GM18508 (cell line): ENCODE results near the gene VASH1.

Experiments
- ATAC-seq: cut with Tn5 transposase; IDR thresholded peaks from one replicate; pipeline ENCODE4 v1.9.1; 2021; ENCODE audit warnings: moderate number of reproducible peaks; ENCODE audit not compliant: insufficient read depth, unreplicated experiment

VASH1 gene

DNA sequence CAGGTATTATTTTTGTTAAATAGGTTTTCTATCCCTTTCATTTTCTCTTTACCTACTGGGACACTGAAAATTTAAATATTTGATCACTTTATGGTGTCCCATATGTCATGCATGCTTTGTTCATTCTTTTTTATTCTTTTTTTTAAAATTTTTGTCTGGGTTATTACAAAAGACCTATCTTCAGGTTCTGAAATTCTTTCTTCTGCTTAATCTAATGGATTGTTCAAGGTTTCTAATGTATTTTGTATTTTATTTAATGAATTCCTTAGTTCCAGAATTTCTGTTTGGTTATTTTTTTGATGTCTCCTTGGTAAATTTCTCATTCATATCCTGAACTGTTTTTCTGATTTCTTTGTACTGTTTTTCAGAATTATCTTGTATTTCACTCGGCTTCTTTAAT is 20.2 kb upstream of the VASH1 start:
- ATAC-seq = no peak

DNA sequence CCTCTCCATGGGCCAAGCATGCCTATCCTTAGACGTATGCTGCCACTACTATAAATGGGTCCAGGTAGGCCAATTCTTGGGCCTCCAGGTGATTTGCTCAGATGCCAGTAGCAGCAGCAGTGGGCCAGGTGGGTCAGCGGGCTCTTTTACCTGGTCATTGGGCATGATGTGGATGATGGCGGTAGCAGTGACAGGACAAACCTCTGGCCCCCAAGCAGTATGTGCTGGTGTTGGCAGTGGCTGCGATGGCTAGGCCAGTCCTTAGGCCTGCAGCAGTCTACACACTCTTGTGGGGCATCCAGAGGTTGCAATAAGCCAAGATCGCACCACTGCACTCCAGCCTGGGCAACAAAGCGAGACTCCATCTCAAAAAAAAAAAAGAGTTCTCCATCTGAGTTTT is 19.1 kb upstream of the VASH1 start:
- ATAC-seq = no peak

DNA sequence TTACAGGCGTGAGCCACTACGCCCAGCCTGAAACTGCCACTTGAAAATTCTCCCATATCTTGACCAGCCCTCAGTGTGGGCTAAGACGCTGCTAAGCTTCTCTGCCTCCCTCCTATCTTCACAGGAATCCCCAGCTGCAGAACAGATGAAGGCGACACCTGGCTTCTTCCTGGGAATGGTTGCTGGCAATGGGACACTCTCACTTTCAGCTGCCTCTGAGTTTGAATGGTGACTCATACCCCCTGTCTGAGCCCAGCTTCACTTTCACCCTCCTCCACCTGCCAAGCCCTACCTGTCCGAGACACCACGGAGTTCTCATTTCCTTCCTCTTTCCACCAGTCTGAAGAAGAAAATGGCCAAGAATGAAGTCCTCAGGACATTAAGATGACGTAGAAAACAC is 18.3 kb upstream of the VASH1 start:
- no peak for ATAC-seq

DNA sequence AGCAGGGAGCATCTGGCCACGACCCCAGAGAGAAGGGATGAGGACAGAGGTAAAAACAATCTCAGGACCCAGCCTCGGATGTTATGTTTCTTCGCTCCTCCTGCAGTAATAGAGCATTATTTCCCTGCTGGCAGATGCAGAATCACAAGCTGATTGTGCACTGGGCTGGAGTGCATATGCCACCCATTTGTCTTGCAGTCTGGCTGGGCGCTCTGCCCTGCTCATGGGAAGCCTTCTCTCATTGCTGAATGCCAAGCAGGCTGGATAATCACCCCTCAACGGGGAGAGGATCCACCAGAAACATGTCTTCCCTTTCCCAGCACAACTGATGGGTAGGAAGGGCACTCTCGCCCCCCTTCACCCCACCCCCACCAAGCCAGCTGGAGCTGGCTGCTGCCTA is 8.5 kb upstream of the VASH1 start:
- no peak for ATAC-seq

DNA sequence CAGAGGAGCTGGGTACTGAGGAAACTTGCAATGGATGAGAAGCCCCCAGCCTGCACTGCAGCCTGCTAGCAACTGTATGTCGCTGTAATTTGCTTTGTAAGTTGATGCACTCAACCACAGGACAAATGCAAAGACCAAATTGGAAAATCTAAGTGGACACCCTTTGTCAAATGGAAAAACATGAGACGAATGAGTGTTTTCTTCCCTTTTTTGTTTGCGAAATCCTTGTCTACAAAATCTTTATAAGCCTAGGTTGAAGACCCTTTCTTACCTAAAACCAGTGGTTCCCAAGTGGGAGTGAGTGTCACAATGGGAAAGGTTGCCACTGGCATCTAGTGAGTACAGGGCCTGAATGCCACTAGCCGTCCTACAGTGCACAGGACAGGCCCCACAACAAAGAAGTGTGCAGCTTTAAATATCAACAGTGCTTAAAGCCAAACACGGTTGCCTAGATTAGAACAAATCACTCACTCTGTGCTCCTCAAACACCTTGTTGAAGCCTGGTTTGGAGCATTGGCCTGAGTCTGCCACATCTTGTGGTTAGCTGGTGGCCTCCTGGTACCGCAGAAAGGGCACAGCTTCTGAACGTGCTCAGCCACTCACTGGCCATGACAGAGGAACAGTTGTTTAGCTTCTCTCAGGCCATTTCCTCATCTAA is 7.6 kb upstream of the VASH1 start:
- no peak for ATAC-seq

DNA sequence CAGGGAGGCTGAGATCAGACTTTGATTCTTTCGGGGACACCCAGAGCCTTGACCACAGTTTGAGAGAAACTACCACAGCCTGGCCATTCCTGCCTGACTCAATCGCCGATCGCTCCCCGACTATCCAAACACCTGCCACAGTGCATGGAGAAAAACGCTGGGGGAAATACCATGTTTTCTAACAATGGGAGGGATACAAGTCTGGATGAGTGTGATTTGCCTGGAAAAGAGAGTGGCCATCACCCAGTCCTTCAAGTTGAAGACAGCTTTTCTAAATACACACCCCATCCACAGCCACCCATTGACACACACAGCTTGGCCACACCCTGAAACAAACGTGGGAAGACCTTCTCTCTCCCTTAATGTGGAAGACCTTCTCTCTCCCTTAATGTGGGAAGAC is 6.7 kb upstream of the VASH1 start:
- no peak for ATAC-seq

DNA sequence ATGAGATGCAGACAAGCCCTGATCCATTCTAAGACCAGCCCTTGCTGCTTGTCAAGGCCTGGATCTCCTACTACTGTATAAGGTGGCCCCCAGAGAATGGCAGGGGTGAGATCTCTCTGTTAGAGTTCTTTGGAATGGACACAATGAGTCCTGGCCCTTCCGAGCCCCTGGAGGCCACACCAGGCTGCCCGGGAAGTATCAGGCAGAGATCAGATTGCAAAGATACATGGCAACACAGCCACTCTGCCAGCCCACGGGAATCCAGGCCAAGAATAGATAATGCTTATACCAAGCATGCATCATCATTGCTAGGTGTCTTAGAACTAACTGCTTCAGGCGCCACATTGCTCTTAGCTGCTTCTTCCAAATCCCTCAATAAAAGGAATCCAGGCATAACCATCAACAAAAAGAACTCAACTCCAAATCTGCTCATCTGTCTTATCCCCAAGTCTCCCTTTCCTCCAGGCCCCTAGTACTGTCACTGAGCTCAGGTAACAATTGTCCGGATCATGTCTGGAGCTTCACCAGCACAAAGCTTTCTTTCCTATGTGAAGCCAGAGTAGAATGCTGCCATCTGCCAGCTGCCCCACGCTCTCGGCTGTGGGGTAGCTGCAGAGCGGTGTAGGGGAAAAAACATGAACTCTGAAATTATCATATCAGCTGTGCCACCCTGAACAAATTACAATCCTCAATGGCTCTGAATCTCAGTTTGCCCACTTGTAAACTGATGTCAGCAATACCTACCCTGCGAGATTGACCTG is 5.5 kb upstream of the VASH1 start:
- no peak for ATAC-seq

DNA sequence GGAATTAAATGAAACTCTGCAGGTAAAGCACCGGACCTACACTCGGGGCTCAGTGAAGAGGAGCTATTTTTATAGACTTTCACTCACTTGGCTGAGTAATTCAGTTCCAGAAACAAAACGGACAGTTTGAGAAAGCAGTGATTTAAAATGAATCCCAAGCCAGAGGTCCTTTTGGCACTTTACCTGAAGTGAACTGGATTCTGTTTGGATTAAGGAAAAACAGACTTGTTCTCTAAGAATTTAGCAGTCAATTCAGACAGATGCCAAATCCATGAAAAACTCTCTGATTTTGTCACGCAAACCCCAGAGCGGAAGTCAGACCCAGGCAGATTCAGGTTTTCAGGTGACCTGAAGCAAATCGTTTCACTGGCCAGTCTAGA is 4.9 kb upstream of the VASH1 start:
- ATAC-seq = no peak

DNA sequence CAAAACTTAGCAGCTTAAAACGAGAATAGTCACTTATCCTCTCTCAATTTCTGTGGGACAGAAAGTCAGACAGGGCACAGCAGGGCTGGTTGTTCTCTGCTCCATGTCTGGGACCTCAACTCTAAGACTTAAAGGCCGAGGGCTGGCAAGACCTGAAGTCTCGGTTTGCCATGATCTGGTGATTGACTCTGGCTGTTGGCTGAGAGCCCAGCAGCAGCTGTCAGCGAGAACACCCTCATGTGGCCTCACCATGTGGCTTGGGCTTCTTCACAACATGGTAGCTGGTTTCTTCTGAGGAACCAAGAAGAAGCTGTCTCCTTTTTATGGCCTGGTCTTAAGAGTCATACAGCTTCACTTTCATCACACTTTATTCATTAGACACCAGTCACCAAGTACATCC is 1.7 kb upstream of the VASH1 start:
- no peak for ATAC-seq

DNA sequence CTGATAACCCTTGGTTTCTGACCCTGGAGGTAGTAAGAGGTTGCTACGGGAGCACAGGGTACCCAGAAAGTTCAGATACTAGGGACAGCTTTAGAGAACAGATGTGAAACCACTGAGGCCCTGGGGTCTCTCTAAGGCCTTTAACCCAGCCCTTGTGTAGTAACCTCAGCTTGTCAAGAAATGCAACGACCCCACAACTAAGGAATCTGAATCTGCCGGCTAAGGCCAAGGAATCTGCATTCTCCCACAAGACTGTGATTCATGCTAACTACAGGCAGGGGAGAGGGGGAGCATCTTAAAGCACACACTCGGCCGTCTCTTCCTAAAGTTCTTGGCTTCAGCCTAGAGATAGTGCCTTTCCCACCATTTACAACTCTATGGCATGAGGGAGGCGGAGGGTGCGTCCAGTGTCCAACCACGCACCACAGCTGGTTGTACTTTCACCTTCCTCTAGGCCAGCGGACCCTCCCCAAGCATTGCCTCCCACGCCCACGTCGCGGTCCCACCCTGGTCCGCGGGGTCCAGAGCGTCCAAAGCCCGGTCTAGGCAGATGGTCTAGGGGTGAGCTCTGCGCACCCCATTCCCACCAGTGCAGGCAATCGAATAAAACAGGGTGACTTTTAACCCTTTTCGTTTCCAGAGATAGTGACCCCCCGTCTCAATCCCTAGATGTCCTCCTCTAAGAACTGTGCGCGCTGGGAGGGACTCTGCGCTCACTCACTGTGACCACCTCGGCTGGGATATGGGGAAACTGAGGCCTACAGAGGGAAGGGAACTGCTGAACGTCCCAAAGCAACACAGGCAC is 735 bp upstream of the VASH1 start:
- ATAC-seq = no peak

DNA sequence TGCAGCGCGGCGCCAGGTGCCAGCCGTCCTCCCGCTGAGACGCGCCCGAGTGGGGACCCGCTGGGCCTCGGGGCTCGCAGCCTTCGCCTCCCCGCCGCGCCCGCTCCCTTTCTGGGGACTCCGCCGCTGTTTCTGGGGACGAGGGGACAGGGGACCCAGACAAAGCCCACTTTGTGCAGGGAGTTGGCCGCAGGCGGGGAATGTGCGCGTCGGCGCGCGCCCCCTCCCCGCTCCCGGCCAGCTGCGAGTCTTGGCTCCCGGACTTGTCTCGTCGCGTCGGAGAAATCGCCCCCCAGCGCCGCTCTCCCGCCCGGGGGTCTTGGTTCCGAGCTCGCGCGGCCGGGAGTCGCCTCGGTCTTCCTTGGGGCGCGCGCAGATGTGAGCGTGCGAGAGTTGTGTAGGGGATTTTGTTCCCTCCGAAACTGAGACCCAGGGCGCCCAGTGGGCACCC is 717 bp downstream of the VASH1 start:
- ATAC-seq = no peak

DNA sequence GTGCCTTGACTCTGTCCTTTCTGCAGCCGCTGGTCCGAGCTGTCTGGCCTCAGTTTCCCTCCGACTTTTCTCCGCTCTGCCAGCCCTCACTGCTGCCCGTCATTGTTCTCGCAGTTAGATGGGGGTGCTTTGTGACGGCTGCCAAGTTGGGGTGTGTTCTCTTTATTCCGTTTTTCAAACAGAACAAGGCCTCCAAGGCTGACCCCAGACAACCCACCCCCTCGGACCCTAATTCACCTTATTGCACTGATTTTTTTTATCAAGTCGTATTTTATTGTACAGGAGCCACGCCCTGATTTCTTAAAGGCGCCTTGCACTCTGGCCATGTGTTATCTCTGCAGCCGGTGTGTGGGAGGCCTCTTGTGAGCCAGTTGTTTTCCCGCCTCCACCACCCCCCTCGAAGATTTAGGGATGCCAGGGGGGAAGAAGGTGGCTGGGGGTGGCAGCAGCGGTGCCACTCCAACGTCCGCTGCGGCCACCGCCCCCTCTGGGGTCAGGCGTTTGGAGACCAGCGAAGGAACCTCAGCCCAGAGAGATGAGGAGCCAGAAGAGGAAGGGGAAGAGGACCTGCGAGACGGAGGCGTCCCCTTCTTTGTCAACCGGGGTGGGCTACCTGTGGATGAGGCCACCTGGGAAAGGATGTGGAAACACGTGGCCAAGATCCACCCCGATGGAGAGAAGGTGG is 1.3 kb downstream of the VASH1 start:
- no peak for ATAC-seq

DNA sequence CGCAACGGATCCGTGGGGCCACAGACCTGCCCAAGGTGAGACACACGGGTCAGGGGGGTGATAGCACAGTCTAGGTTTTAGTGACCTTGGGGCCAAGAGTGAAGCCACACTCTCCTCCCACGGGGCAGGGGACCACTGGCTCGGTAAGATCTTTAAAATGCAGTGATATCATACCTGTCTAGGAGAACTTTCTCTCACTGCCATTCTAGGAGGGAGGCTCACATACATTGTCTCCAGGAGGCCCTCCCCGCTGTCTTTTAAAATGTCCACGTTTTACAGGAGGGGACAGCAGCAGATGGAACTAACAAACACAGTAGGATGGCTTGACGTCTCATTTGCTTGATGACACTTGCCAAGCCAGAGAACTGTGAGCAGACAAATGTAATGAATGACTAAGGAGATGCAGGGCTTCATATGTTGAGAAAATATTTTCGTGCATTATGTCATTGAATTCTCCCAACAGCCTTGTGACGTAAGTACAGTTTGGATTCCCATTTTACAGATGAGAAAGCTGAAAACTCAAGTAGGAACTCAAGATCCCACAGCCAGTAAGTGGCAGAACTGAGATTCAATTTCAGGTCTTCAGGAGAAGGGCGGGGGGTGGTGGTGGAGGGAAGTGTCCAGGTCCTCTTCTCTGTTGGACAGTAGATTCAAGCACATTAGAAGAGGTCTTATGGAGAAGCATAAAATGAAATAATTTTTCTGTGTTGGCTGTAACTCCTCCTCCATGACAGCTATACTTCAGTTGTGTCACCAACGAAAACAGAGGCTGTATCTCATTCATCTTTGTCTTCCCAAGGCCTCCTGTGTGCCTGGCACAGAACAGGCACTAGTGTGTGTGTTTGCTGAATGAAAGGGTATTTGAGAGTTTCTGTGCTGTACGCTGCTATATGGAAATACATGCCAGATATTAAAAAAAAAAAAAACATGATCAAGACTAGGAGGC is 2.1 kb downstream of the VASH1 start:
- ATAC-seq = no peak

DNA sequence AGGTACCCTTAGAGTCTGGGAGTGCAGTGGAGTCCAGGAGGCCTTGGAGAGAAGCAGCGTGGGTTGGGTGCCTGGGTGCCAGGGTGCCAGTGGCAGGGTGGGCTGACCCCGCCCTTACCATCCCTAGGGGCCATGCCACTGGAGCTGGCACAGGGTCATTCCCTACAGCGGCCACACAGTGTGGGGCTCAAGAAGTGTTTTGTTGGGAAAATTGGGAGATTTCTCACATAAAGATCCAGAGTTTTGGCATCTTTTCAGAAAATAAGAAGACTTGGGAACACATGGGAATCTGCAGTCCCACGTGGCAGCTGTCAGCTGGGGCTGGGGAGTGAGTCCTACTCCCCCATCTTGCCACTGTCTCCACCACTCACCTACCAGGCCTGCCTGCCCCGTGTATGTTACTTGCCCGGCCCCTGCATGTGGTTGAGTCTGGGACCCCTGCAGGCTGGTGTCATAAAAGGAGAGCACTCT is 4.2 kb downstream of the VASH1 start:
- ATAC-seq = no peak

DNA sequence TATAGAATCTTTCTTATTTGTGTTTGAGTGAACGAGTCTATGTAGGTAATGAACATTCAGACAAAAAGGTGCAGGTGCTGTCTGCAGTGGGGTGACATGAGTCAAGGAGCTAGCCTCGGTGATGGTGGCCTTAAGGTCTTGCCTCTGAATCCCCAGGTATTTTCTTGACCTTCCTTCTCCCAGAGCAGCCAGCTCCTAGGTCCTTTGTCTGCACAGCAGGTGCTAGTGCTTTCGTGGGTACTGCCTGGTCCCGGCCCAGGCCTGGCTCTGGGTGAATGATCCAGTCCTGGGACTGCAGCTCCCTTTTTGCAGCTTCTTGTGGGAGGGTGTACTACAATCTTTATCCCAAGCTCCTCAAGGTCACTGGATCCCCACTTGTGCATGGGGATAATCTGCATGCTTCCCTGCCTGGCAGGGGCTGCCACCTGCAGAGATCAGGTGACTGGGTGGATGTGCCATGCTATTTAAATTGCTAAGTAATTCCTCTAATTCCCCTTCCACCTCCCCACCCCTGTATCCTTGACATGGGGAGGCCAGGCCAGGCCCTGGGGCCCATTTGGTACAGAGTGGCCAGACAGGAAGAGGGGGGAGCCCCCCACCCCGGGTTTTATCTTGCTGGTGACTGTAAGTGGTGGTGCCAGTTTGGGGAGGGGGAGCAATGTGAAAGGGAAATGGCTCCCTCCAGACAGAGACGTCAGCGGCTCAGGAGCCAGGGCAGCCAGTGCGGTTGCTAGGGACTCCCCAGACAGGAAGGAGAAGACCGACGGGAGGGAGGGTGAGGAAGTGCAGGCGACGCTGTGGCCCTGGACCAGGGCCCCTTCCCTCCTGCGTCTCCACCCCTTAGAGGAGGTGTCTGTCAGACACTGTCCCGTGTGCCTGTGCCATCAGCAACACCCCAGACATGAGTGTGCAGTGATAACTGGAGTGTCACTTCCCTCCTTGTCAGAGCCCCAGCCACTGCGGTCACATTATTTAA is 6.7 kb downstream of the VASH1 start:
- ATAC-seq = peak; percentile 61

DNA sequence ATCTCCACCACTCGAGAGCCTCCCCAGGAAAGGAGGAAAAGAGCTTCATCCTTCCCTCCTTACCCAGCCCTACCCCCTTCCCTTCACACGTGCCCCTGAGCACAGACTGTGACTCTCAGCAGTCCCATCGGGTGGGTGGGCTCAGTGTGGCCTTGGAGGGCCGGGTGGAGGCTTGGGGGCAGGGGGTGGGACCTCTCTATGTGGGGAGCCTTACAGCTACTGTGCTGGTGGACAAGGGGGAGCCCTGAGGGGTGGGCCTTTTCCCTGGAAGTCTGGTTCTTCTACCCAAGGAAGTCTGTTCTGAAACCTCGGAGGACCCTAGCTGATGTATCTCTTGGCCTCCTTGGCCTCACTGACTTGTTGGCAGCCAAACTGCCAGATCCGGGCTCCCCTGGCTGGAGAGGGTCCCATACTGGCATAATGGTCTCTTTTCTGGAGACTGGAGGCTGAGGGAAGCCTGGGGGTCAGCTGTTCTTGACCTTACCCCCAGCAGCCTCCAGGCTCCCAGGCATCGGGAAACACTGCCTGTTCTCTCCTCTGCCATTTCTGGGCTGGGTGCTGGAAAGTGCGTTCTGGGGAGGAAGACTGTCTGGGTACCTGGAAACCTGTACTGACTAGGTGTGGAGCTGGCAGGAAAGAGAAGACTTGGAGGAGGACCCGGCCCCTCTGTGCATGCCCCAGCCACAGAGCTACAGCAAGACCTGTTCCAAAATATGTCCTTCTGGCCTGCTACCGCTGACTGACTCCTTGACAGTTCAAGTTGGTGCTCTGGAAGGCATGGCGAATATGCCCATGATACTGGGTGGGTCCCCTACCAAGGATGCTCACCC is 7.6 kb downstream of the VASH1 start:
- no peak for ATAC-seq

DNA sequence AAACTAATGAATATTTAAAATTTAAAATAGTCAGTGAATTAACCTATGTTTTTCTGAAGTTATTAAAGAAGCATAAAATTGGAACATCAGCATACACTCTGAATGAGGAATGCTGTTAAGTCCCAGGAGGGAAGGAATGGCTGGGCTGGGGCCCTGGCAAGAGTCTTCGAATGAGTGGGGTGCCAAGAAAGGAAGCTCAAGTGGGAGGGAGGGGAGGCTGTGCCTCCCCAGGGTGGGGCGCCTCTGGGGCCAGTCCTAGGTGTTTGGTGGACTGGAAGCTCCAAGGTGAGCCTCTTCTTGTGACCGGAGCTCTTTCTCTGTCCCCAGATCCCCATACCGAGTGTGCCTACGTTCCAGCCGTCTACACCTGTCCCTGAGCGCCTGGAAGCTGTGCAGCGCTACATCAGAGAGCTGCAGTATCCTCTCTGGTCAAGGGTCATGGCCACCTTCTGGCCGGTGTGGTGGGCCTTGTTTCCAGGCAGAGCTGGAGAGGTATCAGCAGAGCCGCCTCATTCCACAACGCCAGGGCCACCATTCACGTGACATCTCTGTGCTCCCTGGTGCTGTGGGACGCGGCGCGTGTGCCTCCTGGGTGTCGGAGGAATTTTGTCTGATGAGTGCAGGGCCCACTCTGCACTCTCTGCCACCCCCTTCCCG is 8.5 kb downstream of the VASH1 start:
- no peak for ATAC-seq
